NT2/D1 (cell line): Measurements from ENCODE around the gene ATP13A3.

Experiments
- SUZ12 ChIP-seq: IDR thresholded peaks from 2 replicates; pipeline ENCODE4 v1.6.1; 2011; ENCODE audit not compliant: insufficient read length, insufficient read depth; ENCODE audit errors: extremely low read depth
- YY1 ChIP-seq: IDR thresholded peaks from 2 replicates; pipeline ENCODE4 v1.6.1; 2011; ENCODE audit not compliant: insufficient read length, insufficient read depth

DNA sequence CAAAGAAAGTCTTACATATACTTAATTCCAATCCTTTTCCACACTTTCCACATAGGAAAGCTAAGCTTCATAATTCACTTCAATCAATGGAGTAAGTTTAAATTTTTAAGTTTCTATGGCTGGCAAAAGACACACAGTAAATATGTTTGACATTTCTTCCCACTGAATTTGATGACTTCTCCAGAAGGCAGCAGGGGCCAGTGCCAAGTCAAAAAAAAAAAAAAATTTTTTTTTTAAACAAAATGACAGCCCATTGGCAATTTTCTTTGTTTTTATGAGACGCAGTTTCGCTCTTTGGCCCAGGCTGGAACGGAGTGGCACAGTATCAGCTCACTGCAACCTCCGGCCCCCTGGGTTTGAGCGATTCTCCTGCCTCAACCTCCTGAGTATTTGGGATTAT is 28.7 kb downstream of the ATP13A3 start:
- TF ChIP-seq YY1 = no peak
- no peak for TF ChIP-seq SUZ12
